Jurkat, Clone E6-1 (cell line): Measurements from ENCODE around the gene GPRC5A.

Experiments
- DNase-seq: peaks from one replicate; pipeline ENCODE4 v3.0.0-alpha.2; 2011; ENCODE audit warnings: low read depth, low spot score
- H3K4me3 ChIP-seq: 2 replicates; pipeline ENCODE4 v1.5.1; 2011; ENCODE audit warnings: mild to moderate bottlenecking, low read length, control low read depth, moderate library complexity

The GPRC5A gene

GRCh38 chr12:12883369-12884001 is 7.9 kb upstream of the GPRC5A start:
- no peak overlapping the region for H3K4me3 ChIP-seq
- DNase-seq: no peak

- no peak for DNase-seq
- H3K4me3 ChIP-seq: no peak overlapping the region
Measured at GRCh38 chr12:12885096-12885792, 6.1 kb upstream of the GPRC5A start.

- H3K4me3 ChIP-seq: no peak overlapping the region
- no peak for DNase-seq
Measured at GRCh38 chr12:12887471-12887870, 3.9 kb upstream of the GPRC5A start.

GRCh38 chr12:12889701-12890100 is 1.7 kb upstream of the GPRC5A start:
- no peak for DNase-seq
- H3K4me3 ChIP-seq: no peak overlapping the region

- DNase-seq: no peak
- no peak overlapping the region for H3K4me3 ChIP-seq
Measured at GRCh38 chr12:12890543-12891079, 751 bp upstream of the GPRC5A start.

- DNase-seq: no peak
- H3K4me3 ChIP-seq: no peak overlapping the region
Measured at GRCh38 chr12:12891881-12892355, 556 bp downstream of the GPRC5A start.

- DNase-seq: no peak
- H3K4me3 ChIP-seq: no peak overlapping the region
Measured at GRCh38 chr12:12892681-12893141, 1.3 kb downstream of the GPRC5A start.

GRCh38 chr12:12893438-12893837 is 2.1 kb downstream of the GPRC5A start:
- no peak for DNase-seq
- no peak overlapping the region for H3K4me3 ChIP-seq

- DNase-seq: no peak
Measured at GRCh38 chr12:12896260-12896659, 4.9 kb downstream of the GPRC5A start.

GRCh38 chr12:12897302-12897701 is 5.9 kb downstream of the GPRC5A start:
- no peak overlapping the region for H3K4me3 ChIP-seq
- DNase-seq: no peak

More at GRCh38 chr12:12896260-12896659, 4.9 kb downstream of the GPRC5A start:
- no peak overlapping the region for H3K4me3 ChIP-seq

- DNase-seq: no peak
- H3K4me3 ChIP-seq: no peak overlapping the region
Measured at GRCh38 chr12:12898136-12898717, 6.9 kb downstream of the GPRC5A start.

GRCh38 chr12:12898911-12899511 is 7.6 kb downstream of the GPRC5A start:
- no peak overlapping the region for H3K4me3 ChIP-seq
- DNase-seq: no peak

- no peak for DNase-seq
- H3K4me3 ChIP-seq: no peak overlapping the region
Measured at GRCh38 chr12:12899530-12900380, 8.4 kb downstream of the GPRC5A start.

GRCh38 chr12:12900786-12901157 is 9.4 kb downstream of the GPRC5A start:
- no peak overlapping the region for H3K4me3 ChIP-seq
- DNase-seq: no peak

- no peak overlapping the region for H3K4me3 ChIP-seq
- DNase-seq: no peak
Measured at GRCh38 chr12:12901158-12901791, 9.9 kb downstream of the GPRC5A start.

- no peak for DNase-seq
- H3K4me3 ChIP-seq: no peak overlapping the region
Measured at GRCh38 chr12:12902036-12902435, 10.7 kb downstream of the GPRC5A start.

GRCh38 chr12:12903642-12904609 is 12.6 kb downstream of the GPRC5A start:
- no peak overlapping the region for H3K4me3 ChIP-seq
- no peak for DNase-seq
